ENCODE results near the gene DEDD.
A peak's percentile ranks its signal among the peaks of the same experiment; 100 is the strongest.

Gene DEDD

GRCh38 chr1:161132410-161133219 lies at the start of gene DEDD:
TSS of gene DEDD (minus strand) at chr1:161132667. CDS start at chr1:161124462, 8,205 bp downstream.
- DNase-seq (ENCODE audit: low read depth in 2 of 2), result peak; percentile 70 to 74

- no peak for DNase-seq (ENCODE audit: low read depth in 2 of 2)
These were observed 49.7 kb upstream of the DEDD start for GRCh38 chr1:161182214-161182613.

GRCh38 chr1:161180639-161181038 lies 48.2 kb upstream of the DEDD start:
- DNase-seq (ENCODE audit: low read depth in 2 of 2), result no peak

- DNase-seq (ENCODE audit: low read depth in 2 of 2), result no peak
These were observed 47.2 kb upstream of the DEDD start for GRCh38 chr1:161179698-161180097.

GRCh38 chr1:161177936-161178244 lies 45.4 kb upstream of the DEDD start:
- DNase-seq (ENCODE audit: low read depth in 2 of 2), result no peak

GRCh38 chr1:161177112-161177935 lies 44.9 kb upstream of the DEDD start, which contains the start of gene B4GALT3:
TSS of gene B4GALT3 (minus strand) at chr1:161177507. CDS start at chr1:161176060, 1,447 bp downstream.
- peak; percentile 92 to 96 for DNase-seq (ENCODE audit: low read depth in 2 of 2)

GRCh38 chr1:161176468-161177111 lies 44.1 kb upstream of the DEDD start:
- DNase-seq (ENCODE audit: low read depth in 2 of 2), result no peak

GRCh38 chr1:161175771-161176453 lies 43.4 kb upstream of the DEDD start:
- DNase-seq (ENCODE audit: low read depth in 2 of 2), result no peak

GRCh38 chr1:161174911-161175310 lies 42.4 kb upstream of the DEDD start:
- no peak for DNase-seq (ENCODE audit: low read depth in 2 of 2)

GRCh38 chr1:161173711-161174110 lies 41.2 kb upstream of the DEDD start:
- no peak for DNase-seq (ENCODE audit: low read depth in 2 of 2)

- no peak for DNase-seq (ENCODE audit: low read depth in 2 of 2)
These were observed 40.4 kb upstream of the DEDD start for GRCh38 chr1:161172776-161173376.

- no peak for DNase-seq (ENCODE audit: low read depth in 2 of 2)
These were observed 39.9 kb upstream of the DEDD start for GRCh38 chr1:161172349-161172748.

- DNase-seq (ENCODE audit: low read depth in 2 of 2), result no peak
These were observed 39.2 kb upstream of the DEDD start for GRCh38 chr1:161171696-161172095.

GRCh38 chr1:161171191-161171590 lies 38.7 kb upstream of the DEDD start:
- no peak for DNase-seq (ENCODE audit: low read depth in 2 of 2)

GRCh38 chr1:161168906-161169305 lies 36.4 kb upstream of the DEDD start:
- DNase-seq (ENCODE audit: low read depth in 2 of 2), result no peak

GRCh38 chr1:161166669-161167548 lies 34.4 kb upstream of the DEDD start:
- DNase-seq (ENCODE audit: low read depth in 2 of 2), result no peak

- DNase-seq (ENCODE audit: low read depth in 2 of 2), result peak; percentile 80 to 81
These were observed 33.5 kb upstream of the DEDD start, which contains the start of gene PPOX for GRCh38 chr1:161165742-161166668. TSS of gene PPOX (plus strand) at chr1:161166426. CDS start at chr1:161166848, 422 bp downstream.

GRCh38 chr1:161164901-161165610 lies 32.6 kb upstream of the DEDD start:
- no peak for DNase-seq (ENCODE audit: low read depth in 2 of 2)

GRCh38 chr1:161163793-161164192 lies 31.3 kb upstream of the DEDD start:
- DNase-seq (ENCODE audit: low read depth in 2 of 2), result no peak
